Activated T-cell treated with anti-CD3 and anti-CD28 coated beads, Interleukin-2, amount 50 U/mL, for 4 hours (primary cell): Measurements from ENCODE around the gene ARHGEF4. TPM values are rescaled to one million over a fixed set of nuclear protein-coding genes. Genes with fewer than 3 reads are reported as not detected.

ENCODE experiments used
- ATAC-seq, 2 donors: fragments of 200-7000 bp; cut with Tn5 transposase; one replicate each; pipeline ENCODE4 v1.10.0; 2021
- DNase-seq: peaks from one replicate; pipeline ENCODE4 v3.0.0-alpha.2; 2020
- H3K27me3 Mint-ChIP-seq: one replicate; pipeline ENCODE4 v1.8.0; 2021; ENCODE audit warnings: low read depth, mixed read lengths
- H3K36me3 Mint-ChIP-seq: one replicate; pipeline ENCODE4 v1.8.0; 2022; ENCODE audit warnings: mixed read lengths; ENCODE audit not compliant: insufficient read depth
- H3K4me1 Mint-ChIP-seq: one replicate; pipeline ENCODE4 v1.8.0; 2021; ENCODE audit warnings: low read depth, mixed read lengths
- H3K4me3 Mint-ChIP-seq: one replicate; pipeline ENCODE4 v1.8.0; 2021; ENCODE audit warnings: mild to moderate bottlenecking, moderate library complexity, mixed read lengths
- H3K9me3 Mint-ChIP-seq: one replicate; pipeline ENCODE4 v1.8.0; 2021; ENCODE audit warnings: mixed read lengths
- total RNA-seq, 3 donors: library from RNA; stranded (reverse); gene quantifications; one replicate each; pipeline ENCODE4 v1.2.1, GENCODE V29; 2021

ARHGEF4 gene
- total RNA-seq, 3 donors from 2014 or later: 0.43 to 0.84 (median 0.58) TPM

DNA sequence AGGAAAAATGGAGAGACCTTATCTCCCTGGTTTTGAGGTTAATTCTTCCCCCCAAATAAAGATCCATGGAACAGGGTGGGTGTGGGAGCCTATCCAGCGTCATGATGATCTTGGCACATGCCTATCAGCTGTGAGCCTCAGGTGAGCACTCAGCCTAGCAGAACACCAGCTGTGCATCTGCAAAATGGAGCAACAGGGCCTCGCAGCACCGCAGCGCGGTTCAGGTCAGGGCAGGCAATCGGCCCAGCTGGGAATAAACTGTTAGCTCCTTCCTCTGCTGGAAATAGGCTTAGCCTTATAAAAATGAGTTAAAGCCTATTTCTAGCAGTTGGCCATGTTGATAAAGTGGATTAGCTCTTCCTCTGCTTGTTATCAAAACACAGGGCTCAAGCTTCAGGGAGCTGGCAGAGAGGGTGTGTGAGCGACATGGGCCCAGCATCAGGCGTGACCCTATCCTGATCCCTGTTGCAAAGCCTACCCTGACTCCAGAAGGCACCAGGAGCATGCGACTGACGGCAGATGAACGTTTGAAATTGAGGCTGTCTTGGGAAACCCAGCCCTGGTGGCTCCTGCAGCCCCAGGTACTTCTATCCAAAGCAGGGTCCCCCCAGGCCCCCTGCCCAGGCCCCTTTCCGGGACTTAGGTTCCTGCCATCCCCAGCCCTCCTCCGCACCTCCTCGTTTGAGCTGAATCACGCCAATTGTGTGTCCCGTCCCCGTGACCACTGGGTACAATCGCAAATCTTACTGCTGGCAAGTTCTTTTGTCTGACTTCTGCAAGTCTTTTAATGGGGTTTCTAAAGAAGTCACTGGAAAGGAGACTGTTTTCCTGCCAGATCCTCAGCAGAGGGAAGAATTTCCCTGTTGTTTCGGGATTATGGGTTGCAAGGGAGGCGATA, 35.4 kb downstream of the ARHGEF4 start:
- DNase-seq: no peak
- no peaks in the 10 kb centered on the region for H3K36me3 Mint-ChIP-seq
- peaks cover 8% of the 10 kb centered on the region for H3K27me3 Mint-ChIP-seq
- H3K9me3 Mint-ChIP-seq: no peaks in the 10 kb centered on the region
- no peak for ATAC-seq
- no peak overlapping the region for H3K4me3 Mint-ChIP-seq
- no peaks in the 10 kb centered on the region for H3K4me1 Mint-ChIP-seq

GRCh38 chr2:130872741-130873125, 36.0 kb downstream of the ARHGEF4 start:
- H3K27me3 Mint-ChIP-seq: peaks cover 5% of the 10 kb centered on the region
- ATAC-seq (no peak), DNase-seq (no peak)
- no peaks in the 10 kb centered on the region for H3K9me3 Mint-ChIP-seq
- H3K4me3 Mint-ChIP-seq: no peak overlapping the region
- no peaks in the 10 kb centered on the region for H3K36me3 Mint-ChIP-seq
- H3K4me1 Mint-ChIP-seq: no peaks in the 10 kb centered on the region

- DNase-seq (peak; percentile 62), ATAC-seq (peak; percentile 69 to 82)
- no peaks in the 10 kb centered on the region for H3K9me3 Mint-ChIP-seq
- no peaks in the 10 kb centered on the region for H3K4me1 Mint-ChIP-seq
- H3K4me3 Mint-ChIP-seq: no peak overlapping the region
- no peaks in the 10 kb centered on the region for H3K36me3 Mint-ChIP-seq
- H3K27me3 Mint-ChIP-seq: peaks cover 5% of the 10 kb centered on the region
Measured at GRCh38 chr2:130873700-130874346, 37.1 kb downstream of the ARHGEF4 start.

DNA sequence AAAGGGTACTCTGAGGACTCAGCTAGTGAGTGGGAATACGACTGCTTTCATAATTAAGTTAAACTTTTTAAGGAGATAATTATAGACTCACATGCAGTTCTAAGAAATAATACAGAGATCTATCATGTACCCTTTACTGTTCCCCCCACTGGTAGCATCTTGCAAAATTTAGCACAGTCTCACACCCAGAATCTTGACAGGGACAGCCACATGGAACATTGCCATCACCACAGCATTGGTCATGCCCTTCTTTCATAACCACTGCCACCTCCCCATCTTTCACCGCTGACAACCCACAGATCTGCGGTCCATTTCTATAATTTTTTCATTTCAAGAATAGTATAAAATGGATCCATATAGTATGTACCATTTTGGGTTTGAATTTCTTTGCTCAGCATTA, 37.8 kb downstream of the ARHGEF4 start:
- no peaks in the 10 kb centered on the region for H3K36me3 Mint-ChIP-seq
- ATAC-seq (peak in 1 of 2 donors; percentile 18), DNase-seq (no peak)
- peaks cover 5% of the 10 kb centered on the region for H3K27me3 Mint-ChIP-seq
- no peaks in the 10 kb centered on the region for H3K9me3 Mint-ChIP-seq
- no peak overlapping the region for H3K4me3 Mint-ChIP-seq
- H3K4me1 Mint-ChIP-seq: no peaks in the 10 kb centered on the region

DNA sequence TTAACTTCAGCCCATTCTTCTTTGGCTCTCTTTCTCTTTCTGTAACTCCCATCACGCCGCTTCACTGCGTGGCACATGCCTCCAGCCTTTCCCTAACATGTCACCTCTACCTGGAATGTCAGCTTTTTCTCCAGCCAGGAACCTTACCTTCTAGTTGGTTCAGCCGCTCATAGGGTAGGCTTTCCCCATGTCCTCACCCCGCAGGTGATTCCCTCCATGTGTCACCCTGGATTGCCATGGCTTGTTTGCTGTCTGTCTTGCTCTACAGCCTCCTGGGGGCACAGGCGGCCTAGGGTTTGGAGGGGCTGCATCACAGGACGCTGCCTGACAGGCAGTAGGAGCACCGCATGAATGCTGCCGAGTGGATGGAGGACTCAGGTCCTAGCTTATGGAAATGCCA, 39.2 kb downstream of the ARHGEF4 start:
- no peak for ATAC-seq
- Mint-ChIP-seq H3K4me1 (no peaks in the 10 kb centered on the region), H3K9me3 (no peaks in the 10 kb centered on the region), H3K36me3 (no peaks in the 10 kb centered on the region), H3K27me3 (peaks cover 7% of the 10 kb centered on the region), H3K4me3 (no peak overlapping the region)
- no peak for DNase-seq

DNA sequence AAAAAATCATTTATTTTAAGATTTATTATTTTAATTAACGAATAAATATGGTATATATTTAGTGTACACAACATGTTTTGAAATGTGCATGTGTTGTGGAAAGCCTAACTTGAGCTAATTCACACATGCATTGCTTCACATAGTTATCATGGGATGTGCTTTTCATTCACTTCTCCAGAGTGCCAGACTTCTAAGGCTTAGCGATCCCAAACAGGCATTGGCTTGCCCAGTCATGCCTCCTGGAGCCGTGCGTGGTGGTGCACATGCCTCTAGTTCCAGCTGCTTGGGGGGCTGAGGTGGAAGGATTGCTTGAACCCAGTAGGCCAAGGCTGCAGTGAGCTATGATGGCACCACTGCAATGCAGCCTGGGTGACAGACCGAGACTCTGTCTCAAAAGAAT, 40.5 kb downstream of the ARHGEF4 start:
- no peak for DNase-seq
- Mint-ChIP-seq H3K4me1 (no peaks in the 10 kb centered on the region), H3K27me3 (peaks cover 14% of the 10 kb centered on the region), H3K9me3 (no peaks in the 10 kb centered on the region), H3K4me3 (no peak overlapping the region), H3K36me3 (no peaks in the 10 kb centered on the region)
- no peak for ATAC-seq

DNA sequence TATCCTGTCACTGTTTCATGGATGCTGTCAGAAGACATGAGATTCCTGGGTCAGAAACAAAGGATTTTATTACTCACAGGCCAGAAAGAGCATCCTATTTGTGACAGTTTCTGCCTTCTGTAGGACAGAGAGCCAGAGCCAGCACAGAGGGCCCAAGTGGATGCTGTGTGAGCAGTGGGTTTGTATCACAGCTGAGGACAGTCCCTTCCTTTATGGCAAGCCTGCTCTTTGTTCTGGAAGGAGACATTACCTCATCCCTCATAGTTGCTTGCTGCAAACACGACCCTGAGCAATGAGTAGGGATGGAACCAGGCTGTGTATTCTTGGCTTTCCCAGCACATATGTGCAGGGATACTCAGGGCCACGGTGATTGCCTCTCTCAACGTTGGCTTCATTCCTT, 41.6 kb downstream of the ARHGEF4 start:
- no peak overlapping the region for H3K4me3 Mint-ChIP-seq
- DNase-seq (no peak), ATAC-seq (no peak)
- H3K36me3 Mint-ChIP-seq: no peaks in the 10 kb centered on the region
- no peaks in the 10 kb centered on the region for H3K4me1 Mint-ChIP-seq
- peaks cover 16% of the 10 kb centered on the region for H3K27me3 Mint-ChIP-seq
- H3K9me3 Mint-ChIP-seq: no peaks in the 10 kb centered on the region

DNA sequence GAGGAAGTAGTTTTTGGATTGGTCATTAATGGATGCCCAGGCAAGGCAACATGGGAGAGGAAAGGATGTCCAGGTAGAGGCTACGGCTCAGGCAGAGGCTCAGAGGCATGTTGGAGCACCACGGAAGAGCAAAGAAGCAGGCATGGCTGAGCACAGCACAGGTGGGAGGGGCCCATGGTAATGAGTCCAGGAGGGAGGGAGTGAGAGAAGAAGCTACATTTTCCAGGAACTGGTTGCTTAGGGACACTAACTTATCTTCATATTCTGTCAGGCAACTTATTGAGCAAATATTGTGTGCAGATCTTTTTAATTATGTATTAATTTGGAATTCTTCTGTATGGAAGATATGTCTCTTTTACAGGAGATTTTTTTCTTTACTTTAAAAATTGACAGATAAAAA, 42.2 kb downstream of the ARHGEF4 start:
- DNase-seq (no peak), ATAC-seq (no peak)
- no peaks in the 10 kb centered on the region for H3K9me3 Mint-ChIP-seq
- no peak overlapping the region for H3K4me3 Mint-ChIP-seq
- H3K4me1 Mint-ChIP-seq: no peaks in the 10 kb centered on the region
- no peaks in the 10 kb centered on the region for H3K36me3 Mint-ChIP-seq
- H3K27me3 Mint-ChIP-seq: peaks cover 17% of the 10 kb centered on the region

DNA sequence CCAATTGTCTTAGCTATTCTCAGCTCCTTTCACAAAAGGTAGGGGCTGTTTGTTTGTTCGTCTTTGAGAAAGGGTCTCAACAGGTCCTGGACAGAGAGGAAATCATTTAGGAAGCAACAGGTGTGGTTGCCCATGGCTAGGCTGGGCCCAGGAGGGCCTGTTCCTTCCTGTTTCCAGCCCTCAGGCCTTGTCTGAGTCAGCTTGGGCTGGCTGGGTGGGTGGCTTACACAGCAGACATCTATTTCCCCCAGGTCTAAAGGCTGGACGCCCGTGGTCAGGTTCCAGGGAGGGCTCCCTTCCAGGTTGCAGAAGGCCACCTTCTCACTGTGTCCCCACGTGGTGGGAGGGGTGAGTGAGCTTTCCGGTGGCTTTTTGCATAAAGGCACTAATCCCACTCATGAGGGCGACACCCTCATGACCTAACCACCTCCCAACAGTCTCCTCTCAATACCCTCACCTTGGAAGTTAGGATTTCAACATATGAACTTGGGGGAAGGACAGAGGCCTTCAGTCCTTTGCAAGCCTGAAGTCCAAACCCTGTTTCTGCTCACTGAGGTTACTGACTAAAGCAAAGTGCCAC, 45.5 kb downstream of the ARHGEF4 start:
- Mint-ChIP-seq H3K9me3 (no peaks in the 10 kb centered on the region), H3K4me3 (no peak overlapping the region), H3K36me3 (no peaks in the 10 kb centered on the region), H3K27me3 (peaks cover 17% of the 10 kb centered on the region), H3K4me1 (no peaks in the 10 kb centered on the region)
- DNase-seq (no peak), ATAC-seq (no peak)

GRCh38 chr2:130882991-130883390, 46.3 kb downstream of the ARHGEF4 start:
- DNase-seq (no peak), ATAC-seq (no peak)
- no peaks in the 10 kb centered on the region for H3K9me3 Mint-ChIP-seq
- no peak overlapping the region for H3K4me3 Mint-ChIP-seq
- peaks cover 17% of the 10 kb centered on the region for H3K27me3 Mint-ChIP-seq
- H3K36me3 Mint-ChIP-seq: no peaks in the 10 kb centered on the region
- H3K4me1 Mint-ChIP-seq: no peaks in the 10 kb centered on the region

- no peaks in the 10 kb centered on the region for H3K36me3 Mint-ChIP-seq
- no peak for ATAC-seq
- DNase-seq: no peak
- H3K9me3 Mint-ChIP-seq: no peaks in the 10 kb centered on the region
- H3K4me1 Mint-ChIP-seq: no peaks in the 10 kb centered on the region
- peaks cover 18% of the 10 kb centered on the region for H3K27me3 Mint-ChIP-seq
- H3K4me3 Mint-ChIP-seq: no peak overlapping the region
Measured at GRCh38 chr2:130883496-130883895, 46.8 kb downstream of the ARHGEF4 start.

DNA sequence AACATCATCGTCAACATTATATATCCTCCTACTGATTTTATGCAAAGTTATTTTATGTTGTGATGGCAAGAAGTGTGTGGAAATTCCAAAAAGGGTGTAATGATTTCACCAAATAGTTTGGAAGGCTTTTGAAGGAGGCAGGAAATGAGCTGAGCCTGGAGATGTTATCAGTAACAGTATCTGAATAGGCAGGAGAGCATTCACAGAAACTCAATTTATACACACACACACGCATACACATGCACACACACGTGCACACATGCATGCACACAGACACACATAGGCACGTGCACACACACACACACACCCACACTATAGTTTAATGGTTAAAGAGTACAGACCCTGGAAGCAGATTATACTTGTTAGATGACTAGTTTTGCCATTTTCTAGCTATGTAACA, 47.3 kb downstream of the ARHGEF4 start:
- Mint-ChIP-seq H3K36me3 (no peaks in the 10 kb centered on the region), H3K9me3 (no peaks in the 10 kb centered on the region), H3K27me3 (peaks cover 21% of the 10 kb centered on the region), H3K4me1 (no peaks in the 10 kb centered on the region), H3K4me3 (no peak overlapping the region)
- no peak for DNase-seq
- ATAC-seq: no peak

GRCh38 chr2:130884503-130884902, 47.8 kb downstream of the ARHGEF4 start:
- no peak overlapping the region for H3K4me3 Mint-ChIP-seq
- DNase-seq: no peak
- peaks cover 25% of the 10 kb centered on the region for H3K27me3 Mint-ChIP-seq
- no peaks in the 10 kb centered on the region for H3K4me1 Mint-ChIP-seq
- no peaks in the 10 kb centered on the region for H3K9me3 Mint-ChIP-seq
- no peak for ATAC-seq
- no peaks in the 10 kb centered on the region for H3K36me3 Mint-ChIP-seq

DNA sequence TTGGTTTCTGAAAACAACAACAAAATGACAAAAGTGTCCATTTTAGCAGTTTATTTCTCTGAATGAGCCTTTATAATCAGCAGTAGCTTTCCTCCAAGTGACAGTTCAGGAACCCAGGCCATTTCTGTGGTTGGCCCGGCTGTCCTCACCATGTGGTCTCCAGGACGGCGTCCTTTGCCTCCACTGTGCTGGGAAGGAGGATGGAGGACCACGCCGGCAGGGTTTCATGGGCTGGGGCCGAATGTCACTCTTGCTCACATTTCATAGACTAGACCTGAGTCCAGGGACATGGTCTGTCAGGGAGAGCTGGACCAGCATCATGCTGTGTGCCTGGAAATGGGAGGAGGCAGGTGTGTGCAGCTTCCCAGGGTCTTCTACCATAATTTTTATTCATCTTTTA, 50.9 kb downstream of the ARHGEF4 start:
- Mint-ChIP-seq H3K4me3 (no peak overlapping the region), H3K4me1 (no peaks in the 10 kb centered on the region), H3K27me3 (peaks cover 16% of the 10 kb centered on the region), H3K36me3 (no peaks in the 10 kb centered on the region), H3K9me3 (no peaks in the 10 kb centered on the region)
- no peak for ATAC-seq
- no peak for DNase-seq
